NCI-H748 (cell line): ENCODE measurements around the gene LRCOL1.
A peak's percentile ranks its signal among the peaks of the same experiment; 100 is the strongest.

Source experiments
- DNase-seq: peaks from one replicate; lab custom pipeline; 2025; ENCODE audit not compliant: unreplicated experiment; lab: John Stamatoyannopoulos, UW

Gene LRCOL1

GRCh38 chr12:132554845-132555630, 55.3 kb downstream of the LRCOL1 start:
- peak; percentile 5 for DNase-seq
